K562 (cell line): Measurements from ENCODE around the gene NIN. TPM values are rescaled to one million over a fixed set of nuclear protein-coding genes. Genes with fewer than 3 reads are reported as not detected.

Experiments
- ATAC-seq: fragments of 200-7000 bp; cut with Tn5 transposase; 3 replicates; pipeline ENCODE4 v1.9.1; 2020; ENCODE audit warnings: moderate library complexity
- BruUV-seq: library from RNA; stranded (reverse); fragments of 400-500 nt; replicated peaks from 2 replicates; lab custom pipeline; 2021; lab: Mats Ljungman, UMichigan
- CTCF ChIA-PET: fragments of 300-600 bp; formaldehyde crosslinking; extraction: SDS; loops from one replicate; lab custom pipeline; 2021; ENCODE audit warnings: low intra/inter-chr PET ratio; lab: Yijun Ruan, JAX
- POLR2A ChIA-PET: fragments of 300-600, 350-650 bp; sonication (Branson Sonifier 250); formaldehyde crosslinking; extraction: SDS; loops from one replicate; lab custom pipeline; 2021; ENCODE audit warnings: antibody characterized with exemption, inconsistent platforms; lab: Yijun Ruan, JAX
- DNase-seq, 4 experiments: peaks; one replicate each; pipeline versions ENCODE4 v3.0.0 to v3.0.0-alpha.2; 2011 to 2018; ENCODE audit warnings: low spot score in 3 of 4, mixed read lengths in 3 of 4; ENCODE audit errors: extremely low read depth in 1 of 4
- FAIRE-seq: peaks from 2 replicates; lab custom pipeline; 2011; peaks lifted over from hg19 to GRCh38; lab: Jason Lieb, UNC
- H2AFZ ChIP-seq: 2 replicates; pipeline ENCODE4 v1.6.0; 2011; ENCODE audit warnings: low read depth, low read length, control low read depth, inconsistent platforms
- H3K27ac ChIP-seq: fragments of 200-600 bp; 3 replicates; pipeline ENCODE4 v1.8.0; 2011; ENCODE audit warnings: low read depth, mild to moderate bottlenecking, control low read depth, inconsistent platforms, low read length, moderate library complexity, mixed read lengths; ENCODE audit errors: extremely low read depth
- H3K27me3 ChIP-seq, 2 experiments: fragments of 300-600 bp in 1 of 2; 2 replicates in 1 of 2; 3 replicates in 1 of 2; pipeline versions ENCODE4 v1.6.0 to v1.8.0; 2011; ENCODE audit warnings: inconsistent platforms in 2 of 2, low read length in 2 of 2, mild to moderate bottlenecking in 1 of 2, mixed read lengths in 1 of 2, moderate library complexity in 1 of 2; ENCODE audit not compliant: control insufficient read depth in 2 of 2, insufficient read depth in 2 of 2
- H3K36me3 ChIP-seq: fragments of 300-600 bp; 3 replicates; pipeline ENCODE4 v1.8.0; 2011; ENCODE audit warnings: mild to moderate bottlenecking, low read length, inconsistent platforms; ENCODE audit not compliant: control insufficient read depth, insufficient read depth
- H3K4me1 ChIP-seq, 2 experiments: fragments of 200-600 bp in 1 of 2; replicated peaks in 1 of 2; 2 replicates in 1 of 2; 3 replicates in 1 of 2; pipeline versions ENCODE4 v1.5.1 to v1.8.0; 2011; ENCODE audit warnings: inconsistent platforms in 2 of 2, low read length in 2 of 2, mild to moderate bottlenecking in 1 of 2, mixed read lengths in 1 of 2, moderate library complexity in 1 of 2; ENCODE audit not compliant: control insufficient read depth in 2 of 2, insufficient read depth in 2 of 2
- H3K4me2 ChIP-seq: 2 replicates; pipeline ENCODE4 v1.6.1; 2011; ENCODE audit warnings: low read length, control low read depth, inconsistent platforms, mixed read lengths; ENCODE audit not compliant: insufficient read depth
- H3K4me3 ChIP-seq: fragments of 200-600 bp; sonication (generic), shearing (Covaris generic); 2 replicates; pipeline ENCODE4 v1.5.1; 2016; ENCODE audit warnings: control low read depth, inconsistent platforms
- H3K79me2 ChIP-seq: fragments of 200-600 bp; 3 replicates; pipeline ENCODE4 v1.8.0; 2011; ENCODE audit warnings: low read length, inconsistent platforms; ENCODE audit not compliant: control insufficient read depth, insufficient read depth
- H3K9ac ChIP-seq, 2 experiments: 2 replicates each; pipeline versions ENCODE4 v1.6.0 to v1.6.1; 2011; ENCODE audit warnings: low read depth in 2 of 2, low read length in 2 of 2, control low read depth in 1 of 2, inconsistent platforms in 1 of 2, mild to moderate bottlenecking in 1 of 2, mixed read lengths in 1 of 2; ENCODE audit not compliant: insufficient read depth in 1 of 2
- H3K9me1 ChIP-seq: one replicate; pipeline ENCODE4 v1.6.0; 2011; ENCODE audit warnings: inconsistent platforms, mild to moderate bottlenecking, low read length, moderate library complexity; ENCODE audit not compliant: control insufficient read depth, insufficient read depth
- H3K9me3 ChIP-seq: replicated peaks from 2 replicates; pipeline ENCODE4 v1.5.1; 2011; ENCODE audit warnings: low read depth, low read length, inconsistent platforms; ENCODE audit not compliant: control insufficient read depth, insufficient read depth
- H4K20me1 ChIP-seq: replicated peaks from 2 replicates; pipeline ENCODE4 v1.6.1; 2011; ENCODE audit warnings: low read length, inconsistent platforms, mixed read lengths; ENCODE audit not compliant: control insufficient read depth, insufficient read depth
- ATF2 ChIP-seq: sonication (generic); formaldehyde crosslinking; IDR thresholded peaks from 2 replicates; pipeline ENCODE4 v1.8.1; 2022; ENCODE audit warnings: missing genetic modification reagents
- ESRRB ChIP-seq: fragments of 250-450 bp; sonication (Bioruptor Pico); IDR thresholded peaks from 2 replicates; pipeline ENCODE4 v1.5.0; 2020; ENCODE audit warnings: mild to moderate bottlenecking, moderate library complexity, borderline replicate concordance
- HDAC2 ChIP-seq: fragments of 450-650 bp; IDR thresholded peaks from 2 replicates; pipeline ENCODE4 v1.6.1; 2016; ENCODE audit warnings: mild to moderate bottlenecking
- KDM5B ChIP-seq: fragments of 200-600 bp; sonication (generic); IDR thresholded peaks from 2 replicates; pipeline ENCODE4 v1.6.1; 2012; ENCODE audit warnings: low read depth, mild to moderate bottlenecking, moderate library complexity, low read length, control low read depth, inconsistent platforms; ENCODE audit not compliant: insufficient replicate concordance
- MAFF ChIP-seq: IDR thresholded peaks from 2 replicates; pipeline ENCODE4 v1.6.1; 2012; ENCODE audit warnings: low read length, improper control_type of control experiment
- MAFK ChIP-seq: IDR thresholded peaks from 2 replicates; pipeline ENCODE4 v1.6.1; 2011; ENCODE audit warnings: low read length, improper control_type of control experiment
- RBM39 ChIP-seq: fragments of 200-400 bp; formaldehyde crosslinking; optimal IDR thresholded peaks from 2 replicates; pipeline ENCODE3; 2018; ENCODE audit warnings: low read depth, low read length
- STAG1 ChIP-seq: sonication (generic); formaldehyde crosslinking; IDR thresholded peaks from 2 replicates; pipeline ENCODE4 v1.5.0; 2020; ENCODE audit warnings: missing genetic modification reagents, borderline replicate concordance
- TAF1 ChIP-seq: IDR thresholded peaks from 2 replicates; pipeline ENCODE4 v1.6.1; 2011; ENCODE audit warnings: mild to moderate bottlenecking, low read length, moderate library complexity; ENCODE audit not compliant: insufficient read depth, control insufficient read depth, severe bottlenecking; ENCODE audit errors: extremely low read depth
- XRCC3 ChIP-seq: fragments of 450-650 bp; IDR thresholded peaks from 2 replicates; pipeline ENCODE4 v1.6.1; 2017; ENCODE audit warnings: mild to moderate bottlenecking, moderate library complexity
- ZNF217 ChIP-seq: sonication (generic); formaldehyde crosslinking; IDR thresholded peaks from 2 replicates; pipeline ENCODE4 v1.8.0; 2022; ENCODE audit warnings: mild to moderate bottlenecking, missing genetic modification reagents
- WGBS: fragments of 100-300 bp; shearing (Covaris generic); methylation state at CpG from one replicate; pipeline ENCODE4 v1.1.6; 2016; ENCODE audit warnings: low coverage, mixed read lengths; ENCODE audit not compliant: insufficient coverage; ENCODE audit errors: missing lambda C conversion rate; 5-methylcytosine and 5-hydroxymethylcytosine counted together
- in situ Hi-C: fragments of 300-500 bp; cut with MboI; formaldehyde crosslinking; loops from 4 replicates; pipeline ENCODE4 v1.15.0; 2018; ENCODE audit warnings: inconsistent platforms, mixed read lengths
- intact Hi-C: fragments of 100-400 bp; cut with micrococcal nuclease; formaldehyde crosslinking; loops from 2 replicates; pipeline ENCODE4 v1.14.2; 2022
- polyA plus RNA-seq, 8 experiments: library from polyadenylated mRNA; depleted of rRNA in 4 of 8; stranded (reverse) in 5 of 8; unstranded in 3 of 8; fragments of >200 nt; fragmentation: Nextera tagmentation in 2 of 8; fragmentation: Illumina TruSeq in 1 of 8; extraction: Ambion mirVana in 2 of 8; extraction: Trizol in 1 of 8; gene quantifications; 2 replicates each; pipeline versions ENCODE4 v1.2.1 to v1.2.3, GENCODE V29; 2011 to 2014; ENCODE audit warnings: inconsistent platforms in 1 of 8, missing spikeins in 1 of 8
- total RNA-seq, 7 experiments: library from RNA; depleted of rRNA in 6 of 7; stranded (reverse); fragments of >200 nt in 6 of 7; fragmentation: Illumina TruSeq in 2 of 7; extraction: Trizol in 2 of 7; gene quantifications; 2 replicates each; pipeline versions ENCODE4 v1.2.1 to v1.2.3, GENCODE V29; 2011 to 2021; ENCODE audit warnings: low replicate concordance in 1 of 7
- TF ChIP-seq, protein P1 (sequence below): fragments of 250-450 bp; sonication (Bioruptor Pico); IDR thresholded peaks from 2 replicates; pipeline ENCODE4 v1.4.0; 2020; ENCODE audit warnings: borderline replicate concordance

NIN gene
- total and polyA plus RNA-seq, 9 of the 15 experiments (the other 6 are each of a cell fraction or from before 2014, with no cell fraction given), result 0.84 to 8.4 (median 5.0) TPM

DNA sequence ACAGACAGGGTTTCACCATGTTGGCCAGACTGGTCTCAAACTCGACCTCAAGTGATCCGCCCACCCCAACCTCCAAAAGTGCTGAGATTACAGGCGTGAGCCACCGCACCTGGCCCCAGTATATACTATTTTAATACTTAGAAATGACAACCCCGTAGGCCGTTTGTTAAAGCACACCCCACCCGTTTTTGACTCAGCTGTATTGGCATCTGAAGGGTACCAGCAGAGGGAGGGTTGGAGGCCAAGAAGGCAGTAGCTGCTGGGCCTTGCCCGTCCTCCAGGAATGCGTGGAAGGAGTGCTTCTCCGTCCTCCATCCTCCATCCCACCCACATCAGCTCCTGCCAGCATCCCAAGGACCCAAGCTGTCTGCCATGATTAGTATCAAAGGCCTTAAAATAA lies 6.3 kb upstream of the NIN start:
- WGBS, result 4% methylated on average over 10 of the region's 10 CpGs
- Histone ChIP-seq H3K9me3 (no peaks in the 10 kb centered on the region), H3K9me1 (no peaks in the 10 kb centered on the region), H3K4me2 (no peak overlapping the region), H3K4me3 (no peak overlapping the region), H3K36me3 (no peaks in the 10 kb centered on the region), H3K4me1 (no peaks in the 10 kb centered on the region), H3K9ac (no peak overlapping the region), H2AFZ (no peak overlapping the region), H3K27me3 (peaks cover 0 to 15% of the 10 kb centered on the region in 2 experiments; a peak in 2 of 5 replicates), H3K79me2 (no peaks in the 10 kb centered on the region), H4K20me1 (peaks cover 5% of the 10 kb centered on the region; the same call in 1 of the 2 replicates), H3K27ac (no peak overlapping the region)
- FAIRE-seq (no peak), DNase-seq (no peak), ATAC-seq (no peak)
- intact Hi-C loops (no loop called here), in situ Hi-C loops (no loop called here)
- no peak for TF ChIP-seq ATF2 (CRISPR knock-in tag)
- TF ChIP-seq XRCC3, result no peak
- no peak for TF ChIP-seq MAFF
- TF ChIP-seq MAFK, result no peak
- TF ChIP-seq RBM39, result no peak
- TF ChIP-seq KDM5B, result no peak
- TF ChIP-seq ZNF217 (CRISPR knock-in tag), result no peak
- TF ChIP-seq HDAC2, result no peak
- TF ChIP-seq, protein P1, sequence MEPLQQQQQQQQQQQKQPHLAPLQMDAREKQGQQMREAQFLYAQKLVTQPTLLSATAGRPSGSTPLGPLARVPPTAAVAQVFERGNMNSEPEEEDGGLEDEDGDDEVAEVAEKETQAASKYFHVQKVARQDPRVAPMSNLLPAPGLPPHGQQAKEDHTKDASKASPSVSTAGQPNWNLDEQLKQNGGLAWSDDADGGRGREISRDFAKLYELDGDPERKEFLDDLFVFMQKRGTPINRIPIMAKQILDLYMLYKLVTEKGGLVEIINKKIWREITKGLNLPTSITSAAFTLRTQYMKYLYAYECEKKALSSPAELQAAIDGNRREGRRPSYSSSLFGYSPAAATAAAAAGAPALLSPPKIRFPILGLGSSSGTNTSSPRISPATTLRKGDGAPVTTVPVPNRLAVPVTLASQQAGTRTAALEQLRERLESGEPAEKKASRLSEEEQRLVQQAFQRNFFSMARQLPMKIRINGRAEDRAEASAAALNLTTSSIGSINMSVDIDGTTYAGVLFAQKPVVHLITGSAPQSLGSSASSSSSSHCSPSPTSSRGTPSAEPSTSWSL, result no peak
- no peak for TF ChIP-seq STAG1
- no peak for TF ChIP-seq ESRRB
- TF ChIP-seq TAF1, result no peak
- CTCF ChIA-PET, result no interaction called here
- POLR2A ChIA-PET, result no interaction called here
- no TSS peak for BruUV-seq
